HT-29 (cell line): ENCODE results near the gene ZNRF3. TPM values are rescaled to one million over a fixed set of nuclear protein-coding genes. Genes with fewer than 3 reads are reported as not detected.
A peak's percentile ranks its signal among the peaks of the same experiment; 100 is the strongest.
"Not testable (repeated sequence)": the region's sequence is repeated elsewhere in the genome, so short reads cannot be mapped to it uniquely, and the experiment has no call there.

Experiments
- DNase-seq: peaks from one replicate; pipeline ENCODE4 v3.0.0-alpha.2; 2015; ENCODE audit warnings: low spot score
- total RNA-seq: library from RNA; depleted of rRNA; stranded (reverse); fragments of >200 nt; shearing (Covaris generic); gene quantifications from 2 replicates; pipeline ENCODE4 v1.2.3, GENCODE V29; 2014

ZNRF3 gene
- total RNA-seq, 1 experiment from 2014 or later, result 81.8 TPM

DNA sequence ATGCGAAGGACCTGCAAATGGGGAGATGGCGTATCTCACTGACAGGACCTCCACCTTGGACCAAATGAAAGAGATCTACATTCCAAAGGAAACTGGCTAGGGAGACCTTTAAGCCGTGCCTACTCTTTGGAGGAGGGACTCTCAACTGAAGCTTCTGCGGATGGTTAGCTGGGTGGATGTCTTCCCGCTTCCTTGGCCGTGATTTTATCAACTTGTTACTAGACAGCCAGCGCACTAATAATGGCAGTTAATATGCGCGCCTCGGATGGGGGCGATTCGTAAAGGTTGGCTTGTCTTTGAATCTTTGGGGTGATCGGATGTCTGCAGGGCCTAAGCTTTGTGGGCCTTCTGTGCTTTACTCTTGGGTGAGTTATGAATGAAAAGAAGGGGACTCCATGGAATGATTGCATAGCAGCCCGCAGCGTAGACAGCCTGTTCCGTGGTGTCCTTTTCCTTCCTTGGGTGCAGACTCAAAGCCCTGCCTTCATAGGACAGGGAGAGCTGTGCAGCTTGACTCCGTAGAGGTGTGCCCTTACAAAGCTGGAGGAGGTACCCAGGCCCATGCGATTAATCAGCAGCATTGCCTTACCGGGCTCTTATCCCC lies 1.5 kb downstream of the ZNRF3 start:
- DNase-seq, result peak; percentile 63

DNA sequence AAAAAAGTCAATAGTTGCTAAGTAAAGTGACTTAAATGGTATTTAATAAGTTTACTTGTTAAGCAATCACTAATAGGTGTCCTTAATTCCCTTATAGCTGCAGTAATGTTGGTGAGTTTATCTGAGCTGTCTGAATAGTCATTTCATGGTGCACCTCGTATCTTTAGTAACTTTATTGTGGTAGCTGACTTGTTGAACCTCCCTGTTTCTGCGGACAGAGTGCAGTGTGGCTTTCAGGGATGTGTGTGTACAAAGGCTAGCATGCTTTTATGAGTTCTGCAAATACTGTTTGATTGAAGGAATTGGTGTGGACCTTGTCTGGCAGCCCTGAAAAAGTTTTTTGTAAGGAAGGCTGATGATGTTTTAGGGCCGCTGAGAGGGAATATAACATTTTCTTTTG lies 2.6 kb downstream of the ZNRF3 start:
- peak; percentile 72 for DNase-seq

DNA sequence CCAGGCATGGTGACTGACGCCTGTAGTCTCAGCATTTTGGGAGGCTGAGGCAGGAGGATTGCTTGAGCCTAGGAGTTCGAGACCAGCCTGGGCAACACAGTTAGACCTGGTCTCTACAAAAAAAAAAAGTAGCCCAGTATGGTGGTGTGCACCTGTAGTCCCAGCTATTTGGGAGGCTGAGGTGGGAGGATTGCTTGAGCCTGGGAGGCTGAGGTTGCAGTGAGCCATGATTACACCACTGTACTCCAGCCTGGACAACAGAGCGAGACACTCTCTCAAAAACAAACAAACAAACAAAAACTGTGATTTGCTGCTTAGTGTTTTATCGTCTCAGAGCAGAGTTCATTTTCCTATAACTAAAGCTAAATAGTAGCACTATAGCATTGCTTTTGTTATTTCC lies 3.3 kb downstream of the ZNRF3 start:
- DNase-seq, result not testable (repeated sequence)

DNA sequence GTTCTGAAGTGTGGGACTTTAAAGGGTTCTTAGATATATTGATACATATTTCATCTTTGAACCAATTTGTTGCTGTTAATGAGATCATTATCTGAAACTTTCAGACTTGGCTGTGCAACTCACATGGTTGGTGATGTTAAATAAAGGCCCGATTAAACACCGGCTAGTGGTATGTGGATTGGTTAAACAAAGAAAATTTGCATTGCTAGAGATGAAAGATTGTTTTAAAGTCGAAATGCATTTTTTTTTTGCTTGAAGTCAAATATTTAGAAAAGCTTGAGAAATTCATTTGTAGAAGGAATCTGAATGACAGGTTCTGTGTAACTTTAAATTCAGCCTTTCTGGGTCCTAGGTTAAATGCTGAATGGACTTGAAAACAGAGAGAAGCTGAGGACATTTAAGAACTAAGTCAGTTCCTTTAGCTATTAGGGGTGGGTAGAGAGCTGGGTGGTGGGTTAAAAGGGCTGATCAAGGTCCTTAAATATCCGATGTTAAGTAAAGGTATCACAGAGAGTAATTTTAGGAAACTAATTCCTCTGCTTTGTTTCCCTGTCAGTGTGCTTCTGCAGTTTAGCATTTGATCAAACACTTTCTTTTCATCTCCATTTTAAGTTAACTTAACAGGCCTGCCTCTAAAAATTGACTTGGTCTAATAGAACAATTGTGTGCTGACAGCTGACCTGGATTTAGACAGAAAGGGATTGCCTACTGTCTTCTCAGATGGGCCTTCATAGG lies 4.5 kb downstream of the ZNRF3 start:
- no peak for DNase-seq

DNA sequence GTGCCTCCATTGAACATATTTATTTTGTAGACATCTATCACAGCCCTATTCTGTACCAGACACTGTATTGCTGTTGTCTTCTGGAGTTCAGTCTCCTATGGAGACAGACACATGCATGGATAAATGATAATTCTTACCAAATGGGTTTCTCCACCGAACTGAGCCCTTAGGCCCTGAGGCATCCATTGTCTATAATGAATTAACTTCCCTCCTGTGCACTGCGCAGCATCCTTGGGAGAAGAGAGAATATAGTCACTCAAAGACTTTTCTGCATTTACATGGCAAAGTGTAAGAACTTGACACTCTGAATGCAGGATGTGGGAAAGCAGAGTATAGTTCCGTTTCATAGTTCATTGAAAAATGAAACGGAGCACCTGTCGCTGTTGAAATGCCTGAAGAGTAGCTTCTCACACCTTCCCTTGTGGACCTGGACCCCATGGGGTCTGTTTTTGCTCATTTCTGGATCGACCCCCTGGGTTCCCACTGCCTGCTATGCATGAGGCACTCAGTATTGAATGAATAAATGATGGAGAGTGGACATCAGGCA lies 6.2 kb downstream of the ZNRF3 start:
- DNase-seq, result no peak

DNA sequence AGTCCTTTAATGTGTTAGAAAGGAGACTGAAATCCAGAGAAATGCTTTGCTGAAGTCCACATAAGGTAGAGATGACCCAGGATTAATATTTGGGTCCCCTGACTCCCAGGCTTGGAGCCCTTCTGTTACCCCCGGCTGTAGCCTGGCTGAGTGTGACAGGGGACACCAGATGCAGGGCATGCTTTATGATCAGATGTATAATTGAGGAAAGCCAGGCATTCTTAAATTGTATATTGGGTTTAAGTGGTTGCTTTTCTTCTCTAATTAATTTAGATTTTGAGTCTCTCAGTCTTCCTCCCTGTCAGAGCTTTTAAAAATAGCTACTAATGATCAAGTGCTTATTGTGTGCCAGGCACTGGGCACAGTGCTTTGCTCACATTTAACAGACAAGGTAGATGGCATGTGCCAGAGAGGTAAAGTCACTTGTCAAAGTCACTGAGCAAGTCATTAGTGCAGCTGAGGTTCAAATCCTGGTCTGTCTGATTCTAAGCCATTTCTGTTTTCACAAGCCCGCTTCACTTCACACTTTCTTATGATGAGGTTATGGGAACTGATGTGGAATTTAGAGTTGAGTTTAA lies 7.9 kb downstream of the ZNRF3 start:
- DNase-seq, result no peak

DNA sequence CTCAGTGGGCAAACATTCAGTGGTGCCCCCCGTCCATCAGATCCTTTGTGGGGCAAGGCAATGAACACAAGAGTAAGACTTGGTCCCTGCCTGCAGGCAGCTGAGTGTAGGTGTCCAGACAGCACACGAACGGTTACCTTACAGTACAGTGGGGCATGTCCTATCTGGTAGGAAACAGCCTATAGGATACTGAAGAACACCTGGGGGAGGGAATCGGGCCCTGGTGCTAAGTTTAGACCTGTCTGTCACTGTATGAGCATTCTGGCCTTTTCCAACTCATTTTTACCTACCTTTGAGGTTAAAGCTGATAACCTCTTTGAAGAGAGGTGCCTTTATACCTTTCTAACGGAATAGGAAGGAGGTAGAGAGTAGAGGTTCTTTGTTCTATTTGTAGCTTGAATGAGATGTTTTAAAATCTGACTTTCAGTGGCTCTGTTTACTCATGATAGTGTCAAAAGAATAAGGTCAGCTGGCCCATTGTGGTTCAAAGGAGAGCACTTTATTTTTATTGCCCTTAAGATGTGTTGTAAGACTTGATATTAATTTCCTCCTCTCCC lies 8.9 kb downstream of the ZNRF3 start:
- DNase-seq, result no peak

DNA sequence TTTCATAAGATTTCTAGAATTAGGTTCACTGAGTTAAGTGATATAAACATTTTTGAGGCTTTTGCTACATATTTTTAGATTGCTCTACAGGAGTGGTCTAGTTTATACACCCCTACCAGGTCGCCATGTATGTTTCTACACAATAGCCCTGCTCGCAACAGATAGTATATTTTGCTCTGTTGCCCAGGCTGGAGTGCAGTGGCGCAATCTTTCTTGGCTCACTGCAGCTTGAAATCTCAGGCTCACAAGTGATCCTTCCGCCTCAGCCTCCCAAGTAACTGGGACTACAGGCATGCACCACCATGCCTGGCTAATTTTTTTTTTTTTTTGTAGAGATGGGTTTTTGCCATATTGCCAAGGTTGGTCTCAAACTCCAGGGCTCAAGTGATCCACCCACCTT lies 10.4 kb downstream of the ZNRF3 start:
- no peak for DNase-seq

DNA sequence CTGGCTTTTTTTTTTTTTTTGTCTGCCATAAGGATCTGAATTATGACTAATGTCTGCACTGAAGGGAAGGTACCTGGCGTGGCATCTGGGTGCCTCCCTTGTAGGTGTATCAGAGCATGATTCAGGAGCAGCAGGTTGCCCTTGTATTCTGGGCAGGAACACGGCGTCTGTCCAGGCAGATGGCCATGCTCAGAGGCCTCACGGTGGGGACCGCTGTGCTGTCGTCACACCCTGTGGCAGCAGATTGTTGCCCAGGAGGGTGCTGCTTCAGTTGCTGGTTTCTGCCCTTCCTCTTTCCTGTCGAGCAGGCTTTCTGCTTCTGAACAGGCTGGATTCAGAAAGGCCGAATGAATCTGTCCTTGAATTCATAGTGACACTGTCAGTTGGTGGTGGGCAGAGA lies 11.0 kb downstream of the ZNRF3 start:
- no peak for DNase-seq

DNA sequence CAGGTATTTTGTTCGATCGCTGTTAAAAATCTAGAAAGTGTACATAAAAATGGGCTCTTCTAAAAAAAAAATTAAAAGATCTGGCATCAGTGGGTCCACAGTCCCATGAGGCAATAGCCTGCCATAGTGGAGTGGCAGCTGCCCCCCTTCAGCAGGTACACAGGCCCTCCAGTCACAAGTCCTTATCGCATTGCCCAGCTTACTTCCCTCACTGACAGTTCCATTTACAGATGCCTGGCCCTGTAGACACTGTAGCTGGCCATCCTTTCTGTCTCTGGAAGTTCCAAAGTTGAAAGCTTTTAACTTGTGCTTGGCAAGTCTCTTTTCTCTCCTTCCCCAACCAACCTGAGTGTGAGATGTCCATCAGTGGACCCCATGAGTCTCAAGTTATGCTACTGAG lies 11.4 kb downstream of the ZNRF3 start:
- no peak for DNase-seq

DNA sequence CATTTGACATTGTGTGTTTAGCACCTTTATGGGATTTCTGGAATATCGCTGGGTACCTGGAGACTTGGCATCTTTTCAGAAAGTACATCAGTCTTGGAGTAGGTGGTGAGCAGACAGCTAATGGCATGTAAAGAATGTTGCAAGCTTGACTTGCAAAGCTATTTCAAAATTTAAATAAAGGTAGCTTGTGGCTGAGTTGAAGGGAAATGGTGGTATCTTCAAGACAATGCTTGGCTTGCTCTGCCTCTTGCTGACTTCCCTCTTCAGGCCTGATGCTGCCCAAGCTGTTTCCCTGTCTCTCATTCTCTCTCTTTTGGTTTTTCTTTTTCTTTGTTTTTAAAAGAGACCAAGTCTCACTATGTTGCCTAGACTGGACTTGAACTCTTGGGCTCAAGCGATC lies 13.2 kb downstream of the ZNRF3 start:
- no peak for DNase-seq

DNA sequence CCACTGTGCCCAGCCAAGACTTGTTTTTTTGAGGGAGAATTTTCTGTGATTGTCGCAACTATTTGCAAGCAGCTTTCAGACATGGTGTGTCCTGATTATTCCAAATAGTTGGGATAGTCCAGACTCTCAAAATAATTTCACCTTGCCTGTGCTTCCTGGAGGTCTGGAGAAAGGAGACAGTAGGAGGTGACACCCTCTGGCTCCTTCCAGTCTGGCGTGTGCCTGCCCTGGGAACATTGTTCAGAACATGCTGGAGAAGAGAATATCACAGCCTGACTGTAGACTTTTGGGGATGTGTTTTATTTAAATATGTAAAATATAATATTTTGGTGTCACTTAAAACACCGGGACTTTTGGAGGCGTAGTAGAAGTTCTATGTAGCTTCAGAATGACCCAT lies 14.9 kb downstream of the ZNRF3 start:
- no peak for DNase-seq

DNA sequence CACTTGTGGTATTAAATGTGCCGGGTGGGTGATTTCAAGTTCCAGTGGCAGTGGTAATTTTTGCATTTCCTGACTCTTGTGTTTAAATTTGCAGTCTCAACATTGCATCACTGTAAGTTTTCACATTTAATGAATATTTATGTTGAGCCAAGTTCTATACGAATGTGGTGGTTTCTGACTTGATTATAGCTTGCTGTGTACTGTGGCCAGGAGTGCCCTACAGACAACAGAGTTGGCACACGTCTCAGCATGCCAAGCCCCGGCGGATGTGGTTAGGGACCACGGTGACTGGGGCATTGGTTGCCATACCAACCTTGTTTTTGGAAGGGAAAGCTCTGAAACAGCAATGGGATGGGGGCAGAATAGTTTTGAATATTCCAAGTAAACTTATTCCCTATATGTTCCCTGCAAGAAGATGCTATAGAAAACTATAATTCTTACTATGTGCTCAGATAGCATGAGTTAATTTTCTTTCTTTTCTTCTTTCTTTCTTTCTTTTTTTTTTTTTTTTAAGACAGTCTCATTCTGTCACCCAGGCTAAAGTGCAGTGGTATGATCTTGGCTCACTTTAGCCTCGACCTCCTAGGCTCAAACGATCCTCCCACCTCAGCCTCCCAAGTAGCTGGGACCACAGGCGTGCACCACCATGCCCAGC lies 16.0 kb downstream of the ZNRF3 start:
- DNase-seq, result no peak

DNA sequence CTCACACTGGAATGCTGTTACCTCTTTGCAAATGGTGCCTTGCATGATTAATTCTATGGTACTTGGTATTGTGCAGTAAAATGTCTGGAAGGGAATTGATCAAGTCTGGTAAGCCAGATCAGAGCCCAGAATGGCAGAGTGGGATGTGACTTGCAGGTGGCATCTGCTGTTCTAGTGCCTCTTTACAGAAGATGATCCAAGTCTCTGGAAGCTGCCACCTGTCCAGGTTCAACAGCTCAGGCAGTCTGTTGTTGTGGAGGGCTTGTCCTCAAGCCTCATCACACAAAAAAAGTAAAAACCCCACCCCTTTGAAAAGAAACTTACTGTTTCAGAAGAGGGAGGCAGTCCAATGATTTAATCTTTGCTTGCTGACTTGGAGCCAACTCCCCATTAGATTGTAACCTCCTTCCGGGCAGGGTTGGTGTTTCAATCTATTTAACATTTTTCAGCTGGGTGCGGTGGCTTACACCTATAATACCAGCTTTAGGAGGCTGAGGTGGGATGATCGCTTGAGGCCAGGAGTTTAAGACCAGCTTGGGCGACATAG lies 17.1 kb downstream of the ZNRF3 start:
- no peak for DNase-seq

DNA sequence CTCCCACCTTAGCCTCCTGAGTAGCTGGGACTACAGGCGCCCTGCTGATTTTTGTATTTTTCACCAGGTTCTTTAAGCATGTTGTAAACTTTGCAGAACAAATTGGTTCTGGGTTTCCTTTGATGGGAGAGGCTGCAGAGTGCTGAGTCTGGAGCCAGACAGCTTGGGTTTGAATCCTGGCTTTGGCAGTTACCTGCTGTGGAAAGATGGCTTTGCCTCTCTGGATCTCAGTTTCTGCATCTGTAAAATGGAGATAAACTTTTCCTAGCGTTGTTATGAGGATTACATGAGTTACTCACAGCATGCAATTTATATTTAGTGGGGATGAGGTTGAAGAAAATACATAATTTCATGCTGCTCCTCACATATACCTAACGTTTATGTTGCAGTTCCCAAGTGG lies 19.1 kb downstream of the ZNRF3 start:
- DNase-seq, result no peak

DNA sequence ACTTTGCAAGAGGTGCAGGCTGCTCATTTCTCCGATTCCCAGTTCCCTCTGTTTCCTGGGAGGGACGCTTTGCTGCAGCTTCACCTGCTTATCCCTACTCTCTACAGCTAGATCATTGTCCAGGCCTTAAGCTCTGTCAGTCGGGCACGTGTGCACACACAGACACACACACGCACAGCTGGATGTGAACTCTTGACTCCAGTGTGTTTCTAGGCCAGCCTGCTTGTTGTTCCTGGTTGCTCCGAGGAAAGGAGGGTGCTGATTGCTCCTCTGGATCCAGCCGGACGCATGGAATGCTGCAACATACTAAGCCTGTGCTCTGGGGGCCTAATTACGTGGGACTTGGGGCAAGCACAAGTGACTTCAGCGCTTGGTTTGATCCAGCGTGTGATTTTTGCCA lies 19.7 kb downstream of the ZNRF3 start:
- DNase-seq, result no peak

DNA sequence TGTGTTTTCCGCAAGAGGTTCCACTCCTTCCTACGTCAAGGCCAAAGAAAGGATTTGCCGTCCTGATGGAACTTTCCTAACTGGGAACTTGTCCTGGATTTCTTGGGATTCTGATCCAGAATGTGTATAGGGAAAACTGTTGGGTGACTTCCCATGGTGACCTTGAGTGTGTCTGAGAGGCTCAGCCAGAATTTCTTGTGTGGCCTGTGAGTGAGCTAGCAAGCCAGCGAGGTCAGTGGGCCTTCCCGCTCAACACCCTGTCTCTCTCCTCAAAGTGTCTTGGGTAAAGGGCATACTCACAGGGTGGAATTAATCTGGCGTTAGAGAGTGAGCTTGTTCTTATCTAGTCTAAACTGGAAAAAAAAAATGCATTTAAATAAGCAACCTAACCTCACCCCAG lies 20.4 kb downstream of the ZNRF3 start:
- no peak for DNase-seq

DNA sequence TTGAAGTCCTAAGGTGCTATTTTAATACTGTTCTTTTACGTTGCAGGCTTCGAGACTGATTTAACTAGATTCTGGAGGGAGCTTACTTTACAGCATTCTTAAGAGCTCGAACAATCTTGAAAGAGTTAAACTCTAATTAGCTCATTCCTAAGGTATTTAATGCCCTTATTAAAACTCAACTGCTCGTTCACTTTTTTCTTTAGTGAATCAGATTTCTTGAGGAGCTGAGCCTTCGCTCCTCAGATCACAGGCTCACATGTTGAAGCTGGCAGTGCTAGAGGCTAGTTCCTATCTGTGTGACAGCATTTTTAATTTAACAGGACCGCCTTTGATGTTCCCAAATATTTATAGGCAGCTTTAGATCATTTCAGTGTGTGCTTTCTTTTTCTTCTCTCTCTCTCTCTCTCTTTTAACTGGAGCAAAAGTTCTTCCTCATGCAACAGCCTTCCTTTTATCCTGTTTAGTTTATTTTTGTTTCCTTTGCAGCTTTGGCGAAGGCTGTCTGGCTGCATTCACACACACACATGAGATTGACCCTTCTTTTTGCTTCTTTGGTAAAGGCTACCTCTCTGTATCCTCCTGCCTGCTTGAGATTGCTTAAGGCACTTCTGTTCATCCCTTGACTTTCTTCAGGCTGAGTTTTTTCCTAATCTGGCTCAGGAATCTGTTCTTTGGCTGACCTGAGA lies 21.0 kb downstream of the ZNRF3 start:
- peak; percentile 55 for DNase-seq

DNA sequence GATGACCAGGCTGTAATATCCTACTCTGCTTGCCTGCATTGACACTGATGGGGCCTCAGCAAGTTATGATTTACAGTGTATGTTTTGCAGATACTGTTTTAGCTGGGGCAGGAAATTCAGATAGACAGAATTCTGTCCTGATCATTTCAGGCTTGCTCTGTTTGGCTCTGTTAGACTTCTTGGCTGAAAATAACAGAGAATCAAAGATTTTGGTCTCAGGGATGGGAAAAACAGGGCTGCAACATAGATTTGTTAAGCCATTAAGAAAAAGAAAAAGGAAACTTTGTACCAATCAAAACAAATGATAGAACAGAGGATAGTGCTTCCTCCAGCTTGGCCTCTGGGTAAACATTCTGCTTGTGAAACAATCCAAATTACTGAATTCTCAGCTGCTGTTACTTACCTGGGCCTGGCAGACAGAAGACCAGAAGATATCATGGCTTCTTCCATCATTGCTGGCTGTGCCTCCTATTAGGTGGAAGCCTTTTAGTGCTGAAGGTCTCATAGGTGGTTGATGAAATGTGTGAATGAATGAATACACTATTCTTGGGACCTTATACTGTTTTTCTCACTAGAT lies 22.0 kb downstream of the ZNRF3 start:
- DNase-seq, result no peak

DNA sequence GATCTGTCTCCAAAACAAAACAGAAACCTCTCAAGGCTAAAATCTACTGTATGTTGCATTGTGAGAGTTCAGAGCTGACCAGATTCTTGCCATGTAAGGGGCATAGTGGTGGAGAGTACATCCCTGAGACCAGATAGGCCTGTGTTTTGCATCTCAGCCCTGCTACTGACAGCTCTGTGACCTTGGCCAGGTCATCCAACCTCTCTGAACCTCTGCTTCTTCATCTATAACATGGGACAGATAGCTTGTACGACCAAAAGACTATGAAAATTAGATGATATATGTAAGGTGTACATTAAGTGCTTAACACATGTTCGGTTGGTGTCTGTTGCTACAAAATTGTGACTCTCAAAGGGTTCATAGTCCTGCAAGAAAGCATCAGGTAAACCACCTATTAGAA lies 22.9 kb downstream of the ZNRF3 start:
- no peak for DNase-seq
